PC-9 (cell line): ENCODE measurements around the gene BTBD8. TPM values are rescaled to one million over a fixed set of nuclear protein-coding genes. Genes with fewer than 3 reads are reported as not detected.

Experiments used
- BruUV-seq: library from RNA; stranded (reverse); fragments of 400-500 nt; replicated peaks from 2 replicates; lab custom pipeline; 2021; lab: Mats Ljungman, UMichigan
- CTCF ChIA-PET: fragments of 300-600 bp; sonication (Branson Sonifier 250); formaldehyde crosslinking; loops from one replicate; lab custom pipeline; 2022; ENCODE audit warnings: antibody characterized with exemption; lab: Charles Lee
- POLR2A ChIA-PET: fragments of 300-600 bp; sonication (Branson Sonifier 250); formaldehyde crosslinking; loops from one replicate; lab custom pipeline; 2022; ENCODE audit warnings: antibody characterized with exemption; ENCODE audit not compliant: unreplicated experiment; lab: Charles Lee
- DNase-seq, 2 experiments: peaks; one replicate each; pipeline versions ENCODE4 v3.0.0 to v3.0.0-alpha.2; 2015 to 2022; ENCODE audit warnings: mixed read lengths in 1 of 2
- H2AFZ ChIP-seq: fragments of 200-600 bp; sonication (generic); 2 replicates; pipeline ENCODE4 v1.8.1; 2017; ENCODE audit warnings: antibody characterized with exemption
- H3F3A ChIP-seq: fragments of 200-600 bp; sonication (generic); 2 replicates; pipeline ENCODE4 v1.8.1; 2017; ENCODE audit warnings: antibody characterized with exemption, mild to moderate bottlenecking, low read depth; ENCODE audit not compliant: insufficient read depth
- H3K27ac ChIP-seq: fragments of 200-600 bp; sonication (generic); 2 replicates; pipeline ENCODE4 v1.6.1; 2016; ENCODE audit warnings: mixed run types
- H3K27me3 ChIP-seq: fragments of 200-600 bp; sonication (generic); 2 replicates; pipeline ENCODE4 v1.6.1; 2016; ENCODE audit warnings: low read depth, mixed run types; ENCODE audit not compliant: insufficient read depth
- H3K36me3 ChIP-seq: fragments of 200-600 bp; sonication (generic); 2 replicates; pipeline ENCODE4 v1.6.1; 2016; ENCODE audit warnings: low read depth, mixed run types
- H3K4me1 ChIP-seq: fragments of 200-600 bp; sonication (generic); replicated peaks from 2 replicates; pipeline ENCODE4 v1.6.1; 2016; ENCODE audit warnings: mixed run types; ENCODE audit not compliant: insufficient read depth
- H3K4me2 ChIP-seq: fragments of 200-600 bp; sonication (generic); 2 replicates; pipeline ENCODE4 v1.6.1; 2017; ENCODE audit warnings: mixed run types
- H3K4me3 ChIP-seq: fragments of 200-600 bp; sonication (generic); 2 replicates; pipeline ENCODE4 v1.6.1; 2016; ENCODE audit warnings: mixed run types
- H3K79me2 ChIP-seq: fragments of 200-600 bp; sonication (generic); 2 replicates; pipeline ENCODE4 v1.6.1; 2017; ENCODE audit warnings: low read depth, mixed run types
- H3K9me2 ChIP-seq: fragments of 200-600 bp; sonication (generic); 2 replicates; pipeline ENCODE4 v1.8.1; 2017; ENCODE audit warnings: mild to moderate bottlenecking; ENCODE audit not compliant: insufficient read depth
- H3K9me3 ChIP-seq: fragments of 200-600 bp; sonication (generic); 2 replicates; pipeline ENCODE4 v1.8.1; 2016; ENCODE audit warnings: low read depth; ENCODE audit not compliant: insufficient read depth
- H4K20me1 ChIP-seq: fragments of 200-600 bp; sonication (generic); 2 replicates; pipeline ENCODE4 v1.8.1; 2017; ENCODE audit not compliant: insufficient read depth
- CTCF ChIP-seq: fragments of 200-600 bp; sonication (generic); conservative IDR thresholded peaks from 2 replicates; pipeline ENCODE4 v1.6.1; 2017; ENCODE audit warnings: mixed run types, antibody characterized with exemption, mild to moderate bottlenecking, moderate library complexity
- EZH2 ChIP-seq: fragments of 200-600 bp; sonication (generic); IDR thresholded peaks from 2 replicates; pipeline ENCODE4 v1.8.0; 2017; ENCODE audit warnings: antibody characterized with exemption, low read depth
- intact Hi-C: fragments of 100-400 bp; cut with micrococcal nuclease; formaldehyde crosslinking; loops from one replicate; pipeline ENCODE4 v1.10.0; 2022; ENCODE audit not compliant: unreplicated experiment
- total RNA-seq: library from RNA; stranded (reverse); gene quantifications from 2 replicates; pipeline ENCODE4 v1.2.3, GENCODE V29; 2021

The BTBD8 gene
- total RNA-seq, 1 experiment from 2014 or later, result 8.1 TPM

DNA sequence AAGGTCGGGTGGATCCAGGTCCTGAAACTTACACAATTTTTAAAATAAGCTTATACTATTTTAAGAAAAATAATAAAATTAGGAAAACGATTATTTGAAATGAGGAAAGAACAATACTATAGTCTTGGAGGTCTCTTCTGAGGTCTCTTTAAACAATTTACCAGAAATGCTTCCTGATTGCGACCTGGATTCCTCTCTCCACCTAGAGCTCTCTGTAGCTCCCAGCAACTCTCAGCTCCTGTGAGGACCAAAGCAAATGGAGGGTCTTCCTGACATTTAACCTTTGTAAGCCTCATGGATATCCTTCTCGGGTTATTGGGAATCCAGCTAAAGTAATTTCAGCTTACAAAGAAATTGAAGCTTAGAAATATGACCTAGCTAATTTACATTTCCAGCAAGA, 886 bp downstream of the BTBD8 start:
- Histone ChIP-seq H3K9me3 (peaks cover 16% of the 10 kb centered on the region), H3K9me2 (no peaks in the 10 kb centered on the region), H3F3A (peaks cover 3% of the 10 kb centered on the region; the same call in 1 of the 2 replicates), H3K4me3 (peak overlapping the region; percentile 67), H3K27me3 (no peaks in the 10 kb centered on the region), H3K36me3 (no peaks in the 10 kb centered on the region), H3K79me2 (peaks cover 6% of the 10 kb centered on the region), H3K4me2 (peak overlapping the region; percentile 73), H3K27ac (0 out of 2 replicates have a peak overlapping the region, but pooled peaks have one; percentile 11), H3K4me1 (peaks cover 15% of the 10 kb centered on the region), H2AFZ (peak overlapping the region; percentile 93), H4K20me1 (no peaks in the 10 kb centered on the region)
- intact Hi-C loops, result no loop called here
- POLR2A ChIA-PET, result interaction anchor here (0.7 kb wide), 1 partner anchor 23 kb away, joined by 5 read pairs; no protein-coding TSS in a partner anchor
- CTCF ChIA-PET, result no interaction called here
- TF ChIP-seq CTCF (no peak), EZH2 (no peak)
- BruUV-seq, result no TSS peak
- no peak for DNase-seq

DNA sequence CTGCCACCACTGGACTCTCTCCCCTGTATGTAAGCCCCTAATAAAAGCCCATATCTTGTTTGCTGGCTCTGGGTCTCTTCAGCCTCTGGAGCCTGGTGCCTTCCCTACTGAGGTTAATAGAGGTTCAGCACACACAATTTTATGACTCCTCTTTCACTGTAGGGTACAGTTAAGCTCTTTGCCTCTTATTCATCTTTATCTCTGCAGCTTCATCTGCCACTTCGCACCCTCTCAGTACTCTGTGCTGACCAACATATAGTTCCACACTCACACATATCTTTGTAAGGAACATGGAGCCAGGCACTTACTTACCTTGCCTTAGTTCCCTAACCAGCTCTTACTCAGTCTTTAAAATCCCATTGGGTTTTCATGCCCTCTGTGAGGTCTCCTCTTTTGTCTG, 4.5 kb downstream of the BTBD8 start:
- H3K4me1 ChIP-seq, result peaks cover 14% of the 10 kb centered on the region
- TF ChIP-seq EZH2, result no peak
- TF ChIP-seq CTCF, result no peak
- no peaks in the 10 kb centered on the region for H3K27me3 ChIP-seq
- H3K79me2 ChIP-seq, result peaks cover 6% of the 10 kb centered on the region
- no peaks in the 10 kb centered on the region for H3K9me2 ChIP-seq
- BruUV-seq, result no TSS peak
- no peak overlapping the region for H3K4me3 ChIP-seq
- ChIA-PET POLR2A (no interaction called here), CTCF (no interaction called here)
- H2AFZ ChIP-seq, result no peak overlapping the region
- no peak for DNase-seq
- H3K9me3 ChIP-seq, result peaks cover 28% of the 10 kb centered on the region
- intact Hi-C loops, result no loop called here
- no peak overlapping the region for H3K27ac ChIP-seq
- no peak overlapping the region for H3K4me2 ChIP-seq
- peaks cover under 1% of the 10 kb centered on the region; the same call in 1 of the 2 replicates for H3F3A ChIP-seq
- no peaks in the 10 kb centered on the region for H4K20me1 ChIP-seq
- no peaks in the 10 kb centered on the region for H3K36me3 ChIP-seq

DNA sequence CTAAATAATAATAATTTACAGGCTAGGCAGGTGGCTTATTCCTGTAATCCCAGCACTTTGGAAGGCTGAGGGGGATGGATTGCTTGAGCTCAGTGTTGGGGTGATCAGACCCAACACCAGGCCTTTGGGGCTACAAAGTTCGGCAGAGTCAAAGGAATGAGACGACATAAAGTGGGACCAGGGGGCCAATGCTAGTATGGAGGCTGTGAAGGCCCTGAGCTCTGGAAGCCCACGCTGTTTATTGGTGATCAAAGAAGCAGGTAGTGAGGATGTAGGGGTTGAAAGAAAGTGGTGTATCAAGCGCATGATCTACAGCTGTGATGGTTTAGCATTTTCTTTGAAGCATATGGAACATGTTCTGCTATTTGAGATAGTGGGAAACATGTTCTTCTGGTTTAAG, 5.6 kb downstream of the BTBD8 start:
- no peaks in the 10 kb centered on the region for H4K20me1 ChIP-seq
- no peak for DNase-seq
- BruUV-seq, result no TSS peak
- TF ChIP-seq EZH2 (no peak), CTCF (no peak)
- CTCF ChIA-PET, result no interaction called here
- no peaks in the 10 kb centered on the region for H3K27me3 ChIP-seq
- no peaks in the 10 kb centered on the region for H3K36me3 ChIP-seq
- peaks cover 28% of the 10 kb centered on the region for H3K9me3 ChIP-seq
- POLR2A ChIA-PET, result no interaction called here
- no peaks in the 10 kb centered on the region for H3K9me2 ChIP-seq
- no peak overlapping the region for H3K27ac ChIP-seq
- peaks cover 6% of the 10 kb centered on the region for H3K79me2 ChIP-seq
- H3F3A ChIP-seq, result no peaks in the 10 kb centered on the region
- H3K4me3 ChIP-seq, result no peak overlapping the region
- intact Hi-C loops, result no loop called here
- peaks cover 11% of the 10 kb centered on the region for H3K4me1 ChIP-seq
- no peak overlapping the region for H2AFZ ChIP-seq
- no peak overlapping the region for H3K4me2 ChIP-seq
